Measurements from ENCODE around the gene PDGFC.

DNA sequence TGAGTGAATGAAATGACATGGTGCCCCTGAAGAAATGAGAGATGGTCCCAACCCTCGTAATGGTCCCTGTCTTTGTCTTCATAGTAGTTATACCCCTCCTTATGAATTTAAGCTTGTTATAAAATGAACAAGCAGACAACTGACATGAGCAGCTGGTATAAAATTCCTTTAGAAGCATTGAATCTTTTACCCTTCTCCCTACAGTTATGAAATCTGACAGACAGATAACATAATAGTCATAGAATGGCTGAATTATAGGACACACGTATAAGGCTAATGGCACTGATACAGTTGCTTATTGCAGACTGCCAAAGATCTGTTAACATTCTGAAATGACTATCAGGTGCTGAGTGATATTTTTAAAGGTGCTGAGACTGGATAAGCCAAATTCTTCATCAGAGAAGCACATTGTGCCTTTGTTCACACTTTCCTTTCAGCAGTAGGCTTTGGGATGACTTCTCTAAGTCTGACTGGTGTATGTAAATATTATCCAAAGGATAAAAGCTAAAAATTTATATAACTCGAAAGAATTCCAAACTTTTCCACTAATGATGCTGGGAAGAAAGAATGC is 47.4 kb upstream of the PDGFC start:
- TF ChIP-seq SP2 (IDR thresholded peaks at IDR 0.05; ENCODE audit: low read length) (no peak), RFX5 (IDR thresholded peaks at IDR 0.05; ENCODE audit: borderline replicate concordance, low read depth, low read length) (no peak), HDAC6 (IDR thresholded peaks at IDR 0.05; ENCODE audit: low read depth, low read length) (no peak), EZH2 (IDR thresholded peaks at IDR 0.05; ENCODE audit: low read depth, low read length, severe bottlenecking) (no peak), GABPA (IDR thresholded peaks at IDR 0.05; ENCODE audit: borderline replicate concordance, insufficient read depth, low read length) (no peak), POLR2A (IDR thresholded peaks at IDR 0.05; ENCODE audit: control extremely low read depth in 1 of 2, low read depth in 2 of 2, low read length in 2 of 2) (no peak), CEBPB (IDR thresholded peaks at IDR 0.05; ENCODE audit: low read depth, low read length) (no peak), MAFK (IDR thresholded peaks at IDR 0.05; ENCODE audit: low read depth, low read length) (no peak)
- TF ChIP-seq, protein P1, sequence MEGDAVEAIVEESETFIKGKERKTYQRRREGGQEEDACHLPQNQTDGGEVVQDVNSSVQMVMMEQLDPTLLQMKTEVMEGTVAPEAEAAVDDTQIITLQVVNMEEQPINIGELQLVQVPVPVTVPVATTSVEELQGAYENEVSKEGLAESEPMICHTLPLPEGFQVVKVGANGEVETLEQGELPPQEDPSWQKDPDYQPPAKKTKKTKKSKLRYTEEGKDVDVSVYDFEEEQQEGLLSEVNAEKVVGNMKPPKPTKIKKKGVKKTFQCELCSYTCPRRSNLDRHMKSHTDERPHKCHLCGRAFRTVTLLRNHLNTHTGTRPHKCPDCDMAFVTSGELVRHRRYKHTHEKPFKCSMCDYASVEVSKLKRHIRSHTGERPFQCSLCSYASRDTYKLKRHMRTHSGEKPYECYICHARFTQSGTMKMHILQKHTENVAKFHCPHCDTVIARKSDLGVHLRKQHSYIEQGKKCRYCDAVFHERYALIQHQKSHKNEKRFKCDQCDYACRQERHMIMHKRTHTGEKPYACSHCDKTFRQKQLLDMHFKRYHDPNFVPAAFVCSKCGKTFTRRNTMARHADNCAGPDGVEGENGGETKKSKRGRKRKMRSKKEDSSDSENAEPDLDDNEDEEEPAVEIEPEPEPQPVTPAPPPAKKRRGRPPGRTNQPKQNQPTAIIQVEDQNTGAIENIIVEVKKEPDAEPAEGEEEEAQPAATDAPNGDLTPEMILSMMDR (IDR thresholded peaks at IDR 0.05; ENCODE audit: control extremely low read depth in 1 of 3, insufficient read depth in 1 of 3, low read depth in 1 of 3, low read length in 3 of 3), result no peak
- TF ChIP-seq, protein P2, sequence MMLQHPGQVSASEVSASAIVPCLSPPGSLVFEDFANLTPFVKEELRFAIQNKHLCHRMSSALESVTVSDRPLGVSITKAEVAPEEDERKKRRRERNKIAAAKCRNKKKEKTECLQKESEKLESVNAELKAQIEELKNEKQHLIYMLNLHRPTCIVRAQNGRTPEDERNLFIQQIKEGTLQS (IDR thresholded peaks at IDR 0.05; ENCODE audit: insufficient read depth, low read depth, low read length), result no peak
- TF ChIP-seq, protein P3, sequence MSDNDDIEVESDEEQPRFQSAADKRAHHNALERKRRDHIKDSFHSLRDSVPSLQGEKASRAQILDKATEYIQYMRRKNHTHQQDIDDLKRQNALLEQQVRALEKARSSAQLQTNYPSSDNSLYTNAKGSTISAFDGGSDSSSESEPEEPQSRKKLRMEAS (IDR thresholded peaks at IDR 0.05), result no peak
